HepG2 (cell line): Measurements from ENCODE around the gene ADI1. TPM values are rescaled to one million over a fixed set of nuclear protein-coding genes. Genes with fewer than 3 reads are reported as not detected.

Experiments
- ATAC-seq: fragments of 200-7000 bp; cut with Tn5 transposase; 3 replicates; pipeline ENCODE4 v1.9.1; 2020; ENCODE audit warnings: mild to moderate bottlenecking, moderate library complexity
- BruUV-seq: library from RNA; stranded (reverse); fragments of 400-500 nt; replicated peaks from 2 replicates; lab custom pipeline; 2021; lab: Mats Ljungman, UMichigan
- CTCF ChIA-PET: fragments of 300-600 bp; formaldehyde crosslinking; extraction: SDS; loops from one replicate; lab custom pipeline; 2021; ENCODE audit warnings: low total read pairs, inconsistent platforms, low intra/inter-chr PET ratio; lab: Yijun Ruan, JAX
- POLR2A ChIA-PET: fragments of 350-600 bp; sonication (Branson Sonifier 250); formaldehyde crosslinking; loops from one replicate; lab custom pipeline; 2020; ENCODE audit warnings: antibody characterized with exemption, inconsistent platforms; lab: Yijun Ruan, JAX
- DNase-seq: peaks from one replicate; pipeline ENCODE4 v3.0.0-alpha.2; 2015; ENCODE audit warnings: low spot score
- FAIRE-seq: peaks from 3 replicates; lab custom pipeline; 2011; peaks lifted over from hg19 to GRCh38; lab: Jason Lieb, UNC
- H2AFZ ChIP-seq: one replicate; pipeline ENCODE4 v1.6.1; 2011; ENCODE audit warnings: low read length, inconsistent platforms
- H3K27ac ChIP-seq: fragments of 300-600 bp; 3 replicates; pipeline ENCODE4 v1.8.0; 2011; ENCODE audit warnings: mixed run types, mild to moderate bottlenecking, mixed read lengths, low read length, inconsistent platforms; ENCODE audit not compliant: insufficient read depth; ENCODE audit errors: extremely low read length
- H3K27me3 ChIP-seq, 2 experiments: fragments of 200-600 bp in 1 of 2; 2 replicates in 1 of 2; 3 replicates in 1 of 2; pipeline versions ENCODE4 v1.6.0 to v1.8.0; 2011; ENCODE audit warnings: low read length in 2 of 2, mild to moderate bottlenecking in 2 of 2, moderate library complexity in 2 of 2, inconsistent platforms in 1 of 2; ENCODE audit not compliant: insufficient read depth in 2 of 2, control insufficient read depth in 1 of 2
- H3K36me3 ChIP-seq, 2 experiments: fragments of 200-600 bp in 1 of 2; replicated peaks in 1 of 2; 2 replicates in 1 of 2; 3 replicates in 1 of 2; pipeline versions ENCODE4 v1.5.1 to v1.8.0; 2011; ENCODE audit warnings: low read length in 2 of 2, inconsistent platforms in 1 of 2; ENCODE audit not compliant: insufficient read depth in 2 of 2, control insufficient read depth in 1 of 2
- H3K4me1 ChIP-seq: 2 replicates; pipeline ENCODE4 v1.5.1; 2012; ENCODE audit warnings: low read length, inconsistent platforms; ENCODE audit not compliant: insufficient read depth
- H3K4me2 ChIP-seq: 2 replicates; pipeline ENCODE4 v1.6.0; 2011; ENCODE audit warnings: low read depth, low read length, inconsistent platforms
- H3K4me3 ChIP-seq, 3 experiments: fragments of 200-600 bp in 1 of 3; sonication (generic), shearing (Covaris generic) in 1 of 3; replicated peaks in 1 of 3; 2 replicates each; pipeline ENCODE4 v1.5.1; 2011 to 2016; ENCODE audit warnings: low read length in 3 of 3, inconsistent platforms in 2 of 3, low read depth in 2 of 3, mild to moderate bottlenecking in 2 of 3, control low read depth in 1 of 3, mixed read lengths in 1 of 3; ENCODE audit not compliant: insufficient read depth in 1 of 3
- H3K79me2 ChIP-seq: one replicate; pipeline ENCODE4 v1.6.1; 2011; ENCODE audit warnings: low read length, inconsistent platforms; ENCODE audit not compliant: insufficient read depth
- H3K9ac ChIP-seq: 2 replicates; pipeline ENCODE4 v1.6.0; 2011; ENCODE audit warnings: mild to moderate bottlenecking, low read depth, low read length, inconsistent platforms; ENCODE audit not compliant: insufficient read depth
- H3K9me3 ChIP-seq: 2 replicates; pipeline ENCODE4 v1.5.1; 2012; ENCODE audit warnings: mild to moderate bottlenecking, low read length
- H4K20me1 ChIP-seq: 2 replicates; pipeline ENCODE4 v1.6.0; 2011; ENCODE audit warnings: inconsistent platforms, mild to moderate bottlenecking, low read length, moderate library complexity; ENCODE audit not compliant: insufficient read depth
- ATM ChIP-seq: fragments of 450-650 bp; IDR thresholded peaks from 2 replicates; pipeline ENCODE4 v1.7.1; 2017; ENCODE audit warnings: mild to moderate bottlenecking, borderline replicate concordance
- BRD4 ChIP-seq: sonication (generic); formaldehyde crosslinking; IDR thresholded peaks from 2 replicates; pipeline ENCODE4 v1.4.0; 2020; ENCODE audit warnings: missing genetic modification reagents
- NFKB2 ChIP-seq: sonication (generic); formaldehyde crosslinking; IDR thresholded peaks from 2 replicates; pipeline ENCODE4 v1.4.0; 2020; ENCODE audit warnings: missing genetic modification reagents, borderline replicate concordance
- RBM22 ChIP-seq: fragments of 200-400 bp; formaldehyde crosslinking; optimal IDR thresholded peaks from 2 replicates; pipeline ENCODE3; 2017; ENCODE audit warnings: mild to moderate bottlenecking, low read length, moderate library complexity
- SALL2 ChIP-seq: sonication (generic); formaldehyde crosslinking; IDR thresholded peaks from 2 replicates; pipeline ENCODE4 v1.8.1; 2023; ENCODE audit warnings: mild to moderate bottlenecking, missing genetic modification reagents, inconsistent platforms
- SMARCC2 ChIP-seq: fragments of 450-650 bp; IDR thresholded peaks from 2 replicates; pipeline ENCODE4 v1.6.1; 2017; ENCODE audit warnings: antibody characterized with exemption, mild to moderate bottlenecking
- TEAD2 ChIP-seq: sonication (generic); formaldehyde crosslinking; IDR thresholded peaks from 2 replicates; pipeline ENCODE4 v1.9.0; 2021; ENCODE audit warnings: missing genetic modification reagents
- ZBTB25 ChIP-seq: IDR thresholded peaks from 2 replicates; pipeline ENCODE4 v1.6.1; 2018; ENCODE audit warnings: missing genetic modification reagents
- ZNF75D ChIP-seq: sonication (generic); formaldehyde crosslinking; IDR thresholded peaks from 2 replicates; pipeline ENCODE4 v1.8.1; 2023; ENCODE audit warnings: missing genetic modification reagents, mild to moderate bottlenecking, borderline replicate concordance
- ZNF878 ChIP-seq: sonication (generic); formaldehyde crosslinking; IDR thresholded peaks from 2 replicates; pipeline ENCODE4 v1.8.1; 2023; ENCODE audit warnings: mild to moderate bottlenecking, missing genetic modification reagents, moderate library complexity
- whole genome bisulfite sequencing: methylation state at CpG from one replicate; pipeline ENCODE4 v1.1.6; 2017; ENCODE audit warnings: low lambda C conversion rate; 5-methylcytosine and 5-hydroxymethylcytosine counted together
- in situ Hi-C: cut with HindIII; loops from 2 replicates; pipeline ENCODE4 v1.10.0; 2017; ENCODE audit warnings: low pct_unique_long_range_greater_than_20kb; ENCODE audit not compliant: extremely low pct_ligation_motif_present
- intact Hi-C: fragments of 100-400 bp; cut with micrococcal nuclease; formaldehyde crosslinking; loops from one replicate; pipeline ENCODE4 v1.10.0; 2022; ENCODE audit not compliant: unreplicated experiment
- polyA plus RNA-seq, 8 experiments: library from polyadenylated mRNA; depleted of rRNA in 3 of 8; stranded (reverse) in 7 of 8; unstranded in 1 of 8; fragments of >200 nt; fragmentation: Illumina TruSeq in 4 of 8; extraction: Trizol in 4 of 8; gene quantifications; 2 replicates each; pipeline versions ENCODE4 v1.2.1 to v1.2.3, GENCODE V29; 2011 to 2016; ENCODE audit warnings: low read depth in 4 of 8, missing spikeins in 1 of 8, mixed read lengths in 1 of 8; ENCODE audit not compliant: insufficient read depth in 1 of 8
- total RNA-seq, 5 experiments: library from RNA; depleted of rRNA; stranded (reverse); fragments of >200 nt; fragmentation: Illumina TruSeq; extraction: Trizol; gene quantifications; 2 replicates each; pipeline ENCODE4 v1.2.3, GENCODE V29; 2016; ENCODE audit warnings: low read depth in 1 of 5
- TF ChIP-seq, protein P1 (sequence below): sonication (generic); formaldehyde crosslinking; IDR thresholded peaks from 2 replicates; pipeline ENCODE4 v1.8.1; 2023; ENCODE audit warnings: mild to moderate bottlenecking, missing genetic modification reagents
- TF ChIP-seq, protein P2 (sequence below): sonication (generic); formaldehyde crosslinking; IDR thresholded peaks from 2 replicates; pipeline ENCODE4 v1.5.1; 2020; ENCODE audit warnings: missing genetic modification reagents, mild to moderate bottlenecking, borderline replicate concordance

ADI1 gene
- total and polyA plus RNA-seq, 2 of the 13 experiments (the other 11 are each of a cell fraction or from before 2014, with no cell fraction given), result 28.7 to 123 TPM

DNA sequence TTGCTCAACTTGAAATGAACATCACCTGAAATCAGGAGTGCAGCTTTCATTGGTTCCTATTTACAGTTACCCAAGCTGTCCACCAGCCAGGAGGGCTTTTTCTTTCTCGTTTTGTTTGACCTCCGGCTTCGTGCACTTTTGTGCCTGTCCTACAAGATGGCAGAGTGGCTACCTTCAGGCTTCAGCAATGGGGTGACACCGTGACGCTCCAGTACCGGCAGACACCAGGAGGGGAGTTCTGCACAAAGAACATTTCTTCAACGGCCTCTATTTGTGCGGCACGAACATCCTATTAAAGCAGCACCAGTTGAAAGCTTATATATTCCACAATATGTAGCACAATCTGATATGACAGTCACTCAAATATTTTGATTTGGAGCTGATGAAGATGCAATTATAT lies 20.5 kb upstream of the ADI1 start:
- Histone ChIP-seq H3K4me1 (peaks cover 38% of the 10 kb centered on the region), H3K79me2 (peaks cover 7% of the 10 kb centered on the region), H3K36me3 (peaks cover 19 to 37% of the 10 kb centered on the region in 2 experiments), H3K9ac (no peak overlapping the region), H3K4me3 (no peak overlapping the region), H2AFZ (no peak overlapping the region), H3K27me3 (no peaks in the 10 kb centered on the region; a peak in 1 of 5 replicates), H4K20me1 (no peaks in the 10 kb centered on the region), H3K9me3 (no peaks in the 10 kb centered on the region), H3K4me2 (no peak overlapping the region), H3K27ac (no peak overlapping the region)
- BruUV-seq, result no TSS peak
- TF ChIP-seq RBM22, result peak; percentile 63
- TF ChIP-seq ZNF878 (CRISPR knock-in tag), result no peak
- intact Hi-C loops, result loop anchor here (5.0 kb wide), 1 partner anchor 163 kb away; the partner anchor contains the start of genes EIPR1 and TRAPPC12
- DNase-seq (no peak), FAIRE-seq (no peak), ATAC-seq (no peak)
- CTCF ChIA-PET, result no interaction called here
- POLR2A ChIA-PET, result interaction anchor here (1.0 kb wide), 1 partner anchor 15 kb away, joined by 3 read pairs; no protein-coding TSS in a partner anchor
- in situ Hi-C loops, result no loop called here
- WGBS, result 93% methylated on average over 9 of the region's 9 CpGs

- Histone ChIP-seq H3K79me2 (peaks cover 1% of the 10 kb centered on the region), H2AFZ (peak overlapping the region; percentile 47), H3K4me3 (peak overlapping the region; percentile 59 to 79 (median 73)), H3K27me3 (no peaks in the 10 kb centered on the region; a peak in 1 of 5 replicates), H3K36me3 (peaks cover 4 to 10% of the 10 kb centered on the region in 2 experiments; a peak in 4 of 5 replicates), H3K27ac (peak overlapping the region; percentile 92), H3K9ac (peak overlapping the region; percentile 87), H4K20me1 (no peaks in the 10 kb centered on the region), H3K4me2 (peak overlapping the region; percentile 97), H3K4me1 (peaks cover 41% of the 10 kb centered on the region), H3K9me3 (no peaks in the 10 kb centered on the region)
- intact Hi-C loops, result loop anchor here (1.0 to 5.0 kb wide), 7 partner anchors 14 to 160 kb away; partner anchors contain the start of genes EIPR1, RNASEH1 and TRAPPC12
- POLR2A ChIA-PET, result interaction anchor here (0.7 to 2.8 kb wide), 21 partner anchors 13 to 157 kb away, joined by 3 to 70 read pairs (median 4); partner anchors contain the start of genes ADI1, RNASEH1 and TRAPPC12
- DNase-seq, result peak; percentile 82
- no TSS peak for BruUV-seq
- in situ Hi-C loops, result no loop called here
- FAIRE-seq, result peak; percentile 74
- CTCF ChIA-PET, result no interaction called here
- 42% methylated on average over 16 of the region's 16 CpGs for WGBS
- ATAC-seq, result peak; percentile 89
- no peak for TF ChIP-seq TEAD2 (CRISPR knock-in tag)
- TF ChIP-seq SMARCC2, result no peak
- TF ChIP-seq ZNF75D (CRISPR knock-in tag), result no peak
- TF ChIP-seq SALL2 (CRISPR knock-in tag), result peak; percentile 78
- TF ChIP-seq, protein P1, sequence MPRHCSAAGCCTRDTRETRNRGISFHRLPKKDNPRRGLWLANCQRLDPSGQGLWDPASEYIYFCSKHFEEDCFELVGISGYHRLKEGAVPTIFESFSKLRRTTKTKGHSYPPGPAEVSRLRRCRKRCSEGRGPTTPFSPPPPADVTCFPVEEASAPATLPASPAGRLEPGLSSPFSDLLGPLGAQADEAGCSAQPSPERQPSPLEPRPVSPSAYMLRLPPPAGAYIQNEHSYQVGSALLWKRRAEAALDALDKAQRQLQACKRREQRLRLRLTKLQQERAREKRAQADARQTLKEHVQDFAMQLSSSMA (CRISPR knock-in tag), result no peak
- TF ChIP-seq ATM, result no peak
- TF ChIP-seq, protein P2, sequence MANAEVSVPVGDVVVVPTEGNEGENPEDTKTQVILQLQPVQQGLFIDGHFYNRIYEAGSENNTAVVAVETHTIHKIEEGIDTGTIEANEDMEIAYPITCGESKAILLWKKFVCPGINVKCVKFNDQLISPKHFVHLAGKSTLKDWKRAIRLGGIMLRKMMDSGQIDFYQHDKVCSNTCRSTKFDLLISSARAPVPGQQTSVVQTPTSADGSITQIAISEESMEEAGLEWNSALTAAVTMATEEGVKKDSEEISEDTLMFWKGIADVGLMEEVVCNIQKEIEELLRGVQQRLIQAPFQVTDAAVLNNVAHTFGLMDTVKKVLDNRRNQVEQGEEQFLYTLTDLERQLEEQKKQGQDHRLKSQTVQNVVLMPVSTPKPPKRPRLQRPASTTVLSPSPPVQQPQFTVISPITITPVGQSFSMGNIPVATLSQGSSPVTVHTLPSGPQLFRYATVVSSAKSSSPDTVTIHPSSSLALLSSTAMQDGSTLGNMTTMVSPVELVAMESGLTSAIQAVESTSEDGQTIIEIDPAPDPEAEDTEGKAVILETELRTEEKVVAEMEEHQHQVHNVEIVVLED (CRISPR knock-in tag), result no peak; the same call in 1 of the 2 replicates
- peak; percentile 45; the same call in 1 of the 2 replicates for TF ChIP-seq NFKB2 (CRISPR knock-in tag)
- TF ChIP-seq ZBTB25 (CRISPR knock-in tag), result no peak
- 0 out of 2 replicates have a peak, but pooled peaks have one; percentile 50 for TF ChIP-seq BRD4 (CRISPR knock-in tag)
Measured at GRCh38 chr2:3536682-3537632, 17.6 kb upstream of the ADI1 start.
